ENCODE results near the gene USP15.

USP15 gene

DNA sequence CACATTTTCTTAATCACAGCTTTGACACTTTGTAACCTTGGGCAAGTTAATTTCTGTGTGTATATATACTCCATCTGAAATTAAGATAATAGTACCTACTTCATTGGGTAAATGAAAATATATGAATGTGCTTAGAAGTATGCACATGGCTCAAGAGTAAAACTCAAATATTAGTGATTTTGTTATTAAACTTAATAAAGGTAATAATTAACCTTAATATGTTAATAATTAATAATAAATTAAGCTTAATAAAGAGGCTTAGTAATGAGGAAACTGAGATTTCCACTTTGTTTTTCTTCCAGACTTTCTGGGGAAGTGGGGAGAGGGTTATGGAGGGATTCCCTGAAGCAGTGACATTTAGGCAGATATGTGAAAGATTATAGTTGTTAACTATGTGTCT is 19.8 kb downstream of the USP15 start:
- Histone ChIP-seq H3K27ac (no peak overlapping the region), H3K9ac (ENCODE audit: insufficient read length) (no peak overlapping the region), H3K36me3 (ENCODE audit: insufficient read depth, low read length) (peaks cover 19% of the 10 kb centered on the region), H3K9me3 (ENCODE audit: low read depth, low read length) (no peaks in the 10 kb centered on the region), H3K4me3 (no peak overlapping the region)
- TF ChIP-seq FOXP2 (optimal IDR thresholded peaks at IDR 0.05; ENCODE audit: control extremely low read depth, extremely low read length, insufficient read depth) (no peak), EZH2 (IDR thresholded peaks at IDR 0.05) (no peak), POLR2AphosphoS5 (IDR thresholded peaks at IDR 0.05; ENCODE audit: borderline replicate concordance, low read depth, low read length) (no peak)
- DNase-seq (ENCODE audit: low read depth, low spot score) = no peak

DNA sequence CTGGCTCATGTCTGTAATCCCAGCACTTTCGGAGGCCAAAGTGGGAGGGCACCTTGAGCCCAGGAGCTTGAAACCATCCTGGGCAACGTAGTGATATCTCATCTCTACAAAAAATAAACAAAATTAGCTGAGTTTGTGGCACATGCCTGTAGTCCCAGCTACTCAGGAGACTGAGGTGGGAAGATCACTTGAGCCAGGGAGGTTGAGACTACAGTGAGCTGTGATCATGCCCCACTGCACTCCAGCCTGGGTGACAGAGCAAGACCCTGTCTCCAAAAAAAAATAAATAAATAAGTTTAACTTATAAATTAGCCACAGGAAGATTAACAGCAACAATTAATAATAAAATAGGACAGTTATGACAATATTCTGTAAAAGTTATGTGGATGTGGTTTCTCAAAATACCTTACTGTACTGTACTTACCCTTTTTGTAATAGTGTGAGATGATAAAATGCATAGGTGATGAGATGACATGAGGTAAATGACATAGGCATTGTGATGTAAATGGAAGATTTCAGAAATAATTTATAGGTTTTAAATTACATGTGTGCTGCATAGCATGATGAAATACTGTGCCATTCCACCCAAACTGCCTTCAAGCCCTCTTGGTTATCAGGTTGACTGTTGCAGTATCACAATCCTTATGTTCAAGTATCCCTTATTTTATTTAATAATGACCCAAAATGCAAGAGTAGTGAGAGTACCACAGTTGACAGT is 22.0 kb downstream of the USP15 start:
- Histone ChIP-seq H3K9me3 (ENCODE audit: low read depth, low read length) (no peaks in the 10 kb centered on the region), H3K27ac (no peak overlapping the region), H3K36me3 (ENCODE audit: insufficient read depth, low read length) (peaks cover 32% of the 10 kb centered on the region), H3K4me3 (no peak overlapping the region), H3K9ac (ENCODE audit: insufficient read length) (no peak overlapping the region)
- no peak for TF ChIP-seq FOXP2 (optimal IDR thresholded peaks at IDR 0.05; ENCODE audit: control extremely low read depth, extremely low read length, insufficient read depth)
- no peak for TF ChIP-seq POLR2AphosphoS5 (IDR thresholded peaks at IDR 0.05; ENCODE audit: borderline replicate concordance, low read depth, low read length)
- TF ChIP-seq EZH2 (IDR thresholded peaks at IDR 0.05) = no peak
- DNase-seq (ENCODE audit: low read depth, low spot score) = no peak

GRCh38 chr12:62284749-62285148 is 24.5 kb downstream of the USP15 start:
- H3K36me3 ChIP-seq (ENCODE audit: insufficient read depth, low read length) = peaks cover 21% of the 10 kb centered on the region
- no peak overlapping the region for H3K9ac ChIP-seq (ENCODE audit: insufficient read length)
- no peak overlapping the region for H3K4me3 ChIP-seq
- no peak overlapping the region for H3K27ac ChIP-seq
- DNase-seq (ENCODE audit: low read depth, low spot score) = no peak
- no peaks in the 10 kb centered on the region; the same call in 1 of the 2 replicates for H3K9me3 ChIP-seq (ENCODE audit: low read depth, low read length)
- no peak for TF ChIP-seq POLR2AphosphoS5 (IDR thresholded peaks at IDR 0.05; ENCODE audit: borderline replicate concordance, low read depth, low read length)
- TF ChIP-seq FOXP2 (optimal IDR thresholded peaks at IDR 0.05; ENCODE audit: control extremely low read depth, extremely low read length, insufficient read depth) = no peak
- no peak for TF ChIP-seq EZH2 (IDR thresholded peaks at IDR 0.05)

DNA sequence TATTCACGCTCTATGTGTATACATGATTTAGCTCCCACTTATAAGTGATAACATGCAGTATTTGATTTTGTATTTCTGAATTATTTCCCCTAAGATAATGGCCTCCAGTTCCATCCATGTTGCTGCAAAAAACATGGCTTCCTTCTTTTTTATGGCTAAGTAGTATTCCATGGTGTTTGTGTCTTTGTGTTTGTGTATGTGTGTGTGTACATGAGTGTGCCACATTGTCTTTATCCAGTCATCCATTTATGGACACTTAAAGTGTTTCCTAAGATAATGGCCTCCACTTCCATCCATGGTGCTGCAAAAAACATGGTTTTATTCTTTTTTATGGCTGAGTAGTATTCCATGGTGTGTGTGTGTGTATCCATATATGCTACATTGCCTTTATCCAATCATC is 25.1 kb downstream of the USP15 start:
- no peak overlapping the region for H3K4me3 ChIP-seq
- H3K9ac ChIP-seq (ENCODE audit: insufficient read length) = no peak overlapping the region
- H3K9me3 ChIP-seq (ENCODE audit: low read depth, low read length) = no peaks in the 10 kb centered on the region; the same call in 1 of the 2 replicates
- TF ChIP-seq FOXP2 (optimal IDR thresholded peaks at IDR 0.05; ENCODE audit: control extremely low read depth, extremely low read length, insufficient read depth) (no peak), POLR2AphosphoS5 (IDR thresholded peaks at IDR 0.05; ENCODE audit: borderline replicate concordance, low read depth, low read length) (no peak), EZH2 (IDR thresholded peaks at IDR 0.05) (no peak)
- peaks cover 25% of the 10 kb centered on the region for H3K36me3 ChIP-seq (ENCODE audit: insufficient read depth, low read length)
- no peak overlapping the region for H3K27ac ChIP-seq
- no peak for DNase-seq (ENCODE audit: low read depth, low spot score)

DNA sequence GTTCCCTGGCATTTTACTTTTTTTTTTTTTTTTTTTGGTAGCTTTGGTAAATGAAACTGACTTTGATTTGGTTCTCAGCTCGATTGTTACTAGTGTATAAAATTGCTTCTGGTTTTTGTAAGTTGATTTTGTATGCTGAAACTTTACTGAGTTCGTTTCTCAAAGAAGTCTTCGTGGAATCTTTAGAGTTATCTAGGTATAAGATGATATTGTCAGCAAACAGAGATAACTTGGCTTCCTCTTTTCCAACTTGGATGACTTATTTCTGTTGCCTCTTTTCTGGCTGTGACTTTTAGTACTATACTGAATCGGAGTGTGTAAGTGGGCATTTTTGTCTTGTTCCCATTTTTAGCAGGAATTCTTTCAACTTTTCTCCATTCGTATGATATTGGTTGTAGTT is 28.1 kb downstream of the USP15 start:
- H3K9me3 ChIP-seq (ENCODE audit: low read depth, low read length) = peaks cover 6% of the 10 kb centered on the region; the same call in 1 of the 2 replicates
- peaks cover 32% of the 10 kb centered on the region for H3K36me3 ChIP-seq (ENCODE audit: insufficient read depth, low read length)
- no peak for DNase-seq (ENCODE audit: low read depth, low spot score)

GRCh38 chr12:62290846-62291245 is 30.6 kb downstream of the USP15 start:
- TF ChIP-seq FOXP2 (optimal IDR thresholded peaks at IDR 0.05; ENCODE audit: control extremely low read depth, extremely low read length, insufficient read depth) = no peak
- no peak for TF ChIP-seq EZH2 (IDR thresholded peaks at IDR 0.05)
- TF ChIP-seq POLR2AphosphoS5 (IDR thresholded peaks at IDR 0.05; ENCODE audit: borderline replicate concordance, low read depth, low read length) = no peak
- Histone ChIP-seq H3K4me3 (no peak overlapping the region), H3K36me3 (ENCODE audit: insufficient read depth, low read length) (peaks cover 46% of the 10 kb centered on the region), H3K9ac (ENCODE audit: insufficient read length) (no peak overlapping the region), H3K9me3 (ENCODE audit: low read depth, low read length) (peaks cover 6% of the 10 kb centered on the region; the same call in 1 of the 2 replicates), H3K27ac (no peak overlapping the region)
- no peak for DNase-seq (ENCODE audit: low read depth, low spot score)

More for the DNA sequence above, 28.1 kb downstream of the USP15 start:
- no peak overlapping the region for H3K4me3 ChIP-seq
- no peak overlapping the region for H3K27ac ChIP-seq
- no peak overlapping the region for H3K9ac ChIP-seq (ENCODE audit: insufficient read length)
- TF ChIP-seq FOXP2 (optimal IDR thresholded peaks at IDR 0.05; ENCODE audit: control extremely low read depth, extremely low read length, insufficient read depth) (no peak), POLR2AphosphoS5 (IDR thresholded peaks at IDR 0.05; ENCODE audit: borderline replicate concordance, low read depth, low read length) (no peak), EZH2 (IDR thresholded peaks at IDR 0.05) (no peak)

GRCh38 chr12:62291864-62292760 is 31.9 kb downstream of the USP15 start:
- H3K36me3 ChIP-seq (ENCODE audit: insufficient read depth, low read length) = peaks cover 52% of the 10 kb centered on the region
- DNase-seq (ENCODE audit: low read depth, low spot score) = no peak
- no peak for TF ChIP-seq EZH2 (IDR thresholded peaks at IDR 0.05)
- no peak for TF ChIP-seq FOXP2 (optimal IDR thresholded peaks at IDR 0.05; ENCODE audit: control extremely low read depth, extremely low read length, insufficient read depth)
- H3K9me3 ChIP-seq (ENCODE audit: low read depth, low read length) = peaks cover 6% of the 10 kb centered on the region; the same call in 1 of the 2 replicates
- no peak overlapping the region for H3K4me3 ChIP-seq
- no peak overlapping the region for H3K27ac ChIP-seq
- no peak overlapping the region for H3K9ac ChIP-seq (ENCODE audit: insufficient read length)

- peaks cover 6% of the 10 kb centered on the region; the same call in 1 of the 2 replicates for H3K9me3 ChIP-seq (ENCODE audit: low read depth, low read length)
- H3K27ac ChIP-seq = no peak overlapping the region
- H3K4me3 ChIP-seq = no peak overlapping the region
- DNase-seq (ENCODE audit: low read depth, low spot score) = no peak
- peaks cover 55% of the 10 kb centered on the region for H3K36me3 ChIP-seq (ENCODE audit: insufficient read depth, low read length)
- TF ChIP-seq FOXP2 (optimal IDR thresholded peaks at IDR 0.05; ENCODE audit: control extremely low read depth, extremely low read length, insufficient read depth) (no peak), EZH2 (IDR thresholded peaks at IDR 0.05) (no peak), POLR2AphosphoS5 (IDR thresholded peaks at IDR 0.05; ENCODE audit: borderline replicate concordance, low read depth, low read length) (no peak)
- H3K9ac ChIP-seq (ENCODE audit: insufficient read length) = no peak overlapping the region
Measured at GRCh38 chr12:62292761-62293344, 32.6 kb downstream of the USP15 start.

Measured in SK-N-MC (cell line).